Nephron (organoid): ENCODE measurements around the gene PLCB1.
A peak's percentile ranks its signal among the peaks of the same experiment; 100 is the strongest.

Source experiments
- H3K27ac Mint-ChIP-seq, 3 experiments: 2 replicates each; pipeline ENCODE4 v1.8.0; 2020; ENCODE audit warnings: mixed read lengths in 3 of 3, mild to moderate bottlenecking in 2 of 3, moderate library complexity in 1 of 3
- H3K27me3 Mint-ChIP-seq: 2 replicates; pipeline ENCODE4 v1.8.0; 2021; ENCODE audit warnings: low read depth, mild to moderate bottlenecking, moderate library complexity, mixed read lengths
- H3K36me3 Mint-ChIP-seq: 2 replicates; pipeline ENCODE4 v1.8.0; 2020; ENCODE audit warnings: low read depth, mixed read lengths
- H3K4me1 Mint-ChIP-seq: 2 replicates; pipeline ENCODE4 v1.8.0; 2020; ENCODE audit warnings: mixed read lengths
- H3K4me3 Mint-ChIP-seq, 3 experiments: 2 replicates each; pipeline ENCODE4 v1.8.0; 2020; ENCODE audit warnings: mild to moderate bottlenecking in 3 of 3, mixed read lengths in 3 of 3, moderate library complexity in 2 of 3
- H3K9me3 Mint-ChIP-seq: 2 replicates; pipeline ENCODE4 v1.8.0; 2020; ENCODE audit warnings: mixed read lengths
- CTCF ChIP-seq, 3 experiments: fragments of 200-600 bp; sonication (generic); IDR thresholded peaks; one replicate each; pipeline ENCODE4 v1.5.0; 2021; ENCODE audit warnings: antibody characterized with exemption in 3 of 3; ENCODE audit not compliant: unreplicated experiment in 3 of 3

Gene PLCB1

DNA sequence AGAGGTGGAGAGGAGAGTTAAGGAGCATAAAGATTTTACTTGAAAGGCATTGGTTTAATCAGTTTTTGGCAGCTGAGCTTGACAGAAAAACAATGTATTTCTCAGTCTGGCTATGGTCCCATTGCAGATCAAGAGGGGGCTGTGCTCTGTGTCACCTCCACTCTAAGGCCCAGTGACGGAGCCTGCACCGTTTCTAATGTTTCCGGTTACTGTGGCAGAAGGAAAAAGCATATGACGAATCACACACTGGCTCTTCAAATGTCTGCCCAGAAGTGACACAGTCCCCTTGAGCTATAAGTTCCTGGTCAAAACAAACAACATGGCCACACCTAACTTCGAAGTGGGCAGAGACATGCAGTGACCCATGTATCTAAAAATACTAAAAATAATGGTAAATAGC lies 372.0 kb downstream of the PLCB1 start:
- H3K36me3 Mint-ChIP-seq: no peaks in the 10 kb centered on the region
- no peaks in the 10 kb centered on the region for H3K27me3 Mint-ChIP-seq
- H3K9me3 Mint-ChIP-seq: no peaks in the 10 kb centered on the region
- no peaks in the 10 kb centered on the region for H3K4me1 Mint-ChIP-seq
- no peak for TF ChIP-seq CTCF (IDR thresholded peaks at IDR 0.05; ENCODE audit: unreplicated experiment in 3 of 3)
- H3K4me3 Mint-ChIP-seq: no peak overlapping the region
- no peak overlapping the region for H3K27ac Mint-ChIP-seq

DNA sequence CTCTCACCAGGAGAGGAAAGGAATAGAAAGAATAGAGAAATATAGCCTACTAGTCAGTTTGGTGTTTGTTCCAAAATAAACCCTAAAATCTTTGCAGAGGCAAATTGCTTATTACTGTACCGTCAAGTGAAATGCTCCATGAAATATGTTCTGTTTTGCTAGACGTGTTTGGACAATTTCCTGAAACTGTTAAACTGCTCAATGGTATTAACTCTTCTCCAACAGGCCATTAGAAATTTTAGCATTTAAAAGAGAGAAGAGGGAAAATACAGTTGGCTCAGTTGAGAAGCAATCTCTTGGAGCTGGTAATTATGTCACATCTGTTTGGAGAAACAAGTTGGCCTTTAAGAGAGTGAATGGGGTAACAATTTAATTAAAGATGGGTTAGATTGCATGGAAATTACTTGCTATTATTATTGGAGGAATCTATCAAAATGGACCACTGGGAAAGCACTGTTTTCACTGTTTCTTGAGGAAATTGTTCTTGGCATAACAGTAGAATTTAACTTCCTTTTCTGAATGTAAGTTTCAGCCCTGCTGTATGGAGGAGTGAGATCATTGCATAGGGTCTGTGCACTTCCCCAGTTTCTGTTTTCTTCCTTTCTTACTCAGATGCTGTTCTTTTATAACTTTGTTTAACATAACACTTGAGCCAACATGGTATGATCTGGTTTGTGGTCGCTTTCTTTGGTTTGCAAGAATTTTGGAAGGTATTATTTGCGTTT lies 373.6 kb downstream of the PLCB1 start:
- no peaks in the 10 kb centered on the region for H3K9me3 Mint-ChIP-seq
- TF ChIP-seq CTCF (IDR thresholded peaks at IDR 0.05; ENCODE audit: unreplicated experiment in 3 of 3): no peak
- H3K4me3 Mint-ChIP-seq: no peak overlapping the region
- peak overlapping the region; percentile 15 to 49 (median 36) for H3K27ac Mint-ChIP-seq
- no peaks in the 10 kb centered on the region for H3K4me1 Mint-ChIP-seq
- H3K27me3 Mint-ChIP-seq: no peaks in the 10 kb centered on the region
- no peaks in the 10 kb centered on the region for H3K36me3 Mint-ChIP-seq

GRCh38 chr20:8507231-8507630 lies 375.2 kb downstream of the PLCB1 start:
- H3K4me3 Mint-ChIP-seq: no peak overlapping the region
- TF ChIP-seq CTCF (IDR thresholded peaks at IDR 0.05; ENCODE audit: unreplicated experiment in 3 of 3): no peak
- no peaks in the 10 kb centered on the region for H3K4me1 Mint-ChIP-seq
- H3K27ac Mint-ChIP-seq: no peak overlapping the region
- H3K9me3 Mint-ChIP-seq: no peaks in the 10 kb centered on the region
- no peaks in the 10 kb centered on the region for H3K27me3 Mint-ChIP-seq
- no peaks in the 10 kb centered on the region for H3K36me3 Mint-ChIP-seq

DNA sequence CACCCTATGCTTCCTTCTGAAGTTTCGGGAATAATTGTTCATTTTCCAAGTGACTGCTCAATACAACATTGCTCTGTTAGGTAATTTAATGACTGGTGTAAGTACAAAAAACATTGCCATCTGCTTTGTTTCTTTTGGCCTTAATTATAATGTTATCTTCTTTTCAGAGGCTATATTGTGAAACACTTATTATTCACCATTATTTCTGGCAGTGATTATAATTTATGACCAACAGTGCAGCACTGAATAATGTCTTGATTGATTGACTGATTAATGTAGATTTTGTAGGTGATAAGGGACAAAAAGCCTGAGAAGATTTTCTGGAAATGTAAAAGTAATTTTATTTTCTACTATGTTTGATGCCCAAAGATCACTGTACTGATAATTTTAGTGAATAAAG lies 377.7 kb downstream of the PLCB1 start:
- Mint-ChIP-seq H3K27ac (no peak overlapping the region), H3K4me3 (no peak overlapping the region), H3K9me3 (no peaks in the 10 kb centered on the region), H3K4me1 (no peaks in the 10 kb centered on the region), H3K27me3 (no peaks in the 10 kb centered on the region), H3K36me3 (no peaks in the 10 kb centered on the region)
- TF ChIP-seq CTCF (IDR thresholded peaks at IDR 0.05; ENCODE audit: unreplicated experiment in 3 of 3): no peak

- H3K27me3 Mint-ChIP-seq: no peaks in the 10 kb centered on the region
- H3K36me3 Mint-ChIP-seq: peaks cover 3% of the 10 kb centered on the region
- no peak for TF ChIP-seq CTCF (IDR thresholded peaks at IDR 0.05; ENCODE audit: unreplicated experiment in 3 of 3)
- no peaks in the 10 kb centered on the region for H3K4me1 Mint-ChIP-seq
- H3K4me3 Mint-ChIP-seq: no peak overlapping the region
- H3K27ac Mint-ChIP-seq: no peak overlapping the region
- H3K9me3 Mint-ChIP-seq: no peaks in the 10 kb centered on the region
Measured at GRCh38 chr20:8510808-8511207, 378.7 kb downstream of the PLCB1 start.

DNA sequence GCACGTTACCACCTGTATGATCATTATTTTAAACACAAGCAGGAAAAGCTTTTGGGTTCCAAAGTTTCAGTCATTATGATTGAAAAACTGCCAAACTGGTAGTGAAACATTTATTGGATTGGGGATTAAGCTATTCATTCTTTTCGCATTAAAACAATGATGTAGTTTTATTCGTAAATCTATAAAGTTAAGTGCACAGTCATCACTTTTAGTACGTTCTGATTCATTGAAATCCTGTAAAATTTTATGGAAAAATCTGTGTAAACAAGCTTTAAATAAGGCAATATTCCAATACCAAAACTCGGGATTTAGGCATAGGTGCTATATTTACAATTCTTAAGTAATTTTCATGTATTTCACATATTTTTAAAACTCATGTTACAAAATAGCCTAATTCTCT lies 379.9 kb downstream of the PLCB1 start:
- Mint-ChIP-seq H3K36me3 (peaks cover 4% of the 10 kb centered on the region), H3K27ac (no peak overlapping the region), H3K4me1 (no peaks in the 10 kb centered on the region), H3K9me3 (no peaks in the 10 kb centered on the region), H3K27me3 (no peaks in the 10 kb centered on the region), H3K4me3 (no peak overlapping the region)
- TF ChIP-seq CTCF (IDR thresholded peaks at IDR 0.05; ENCODE audit: unreplicated experiment in 3 of 3): no peak
